Inflammatory macrophage (primary cell): ENCODE data around the gene SLC22A5.
"Not testable (repeated sequence)": the region's sequence is repeated elsewhere in the genome, so short reads cannot be mapped to it uniquely, and the experiment has no call there.

ENCODE experiments used
- DNase-seq, 2 donors: peaks; one replicate each; pipeline ENCODE4 v3.0.0-alpha.2; 2020 to 2022

The SLC22A5 gene

DNA sequence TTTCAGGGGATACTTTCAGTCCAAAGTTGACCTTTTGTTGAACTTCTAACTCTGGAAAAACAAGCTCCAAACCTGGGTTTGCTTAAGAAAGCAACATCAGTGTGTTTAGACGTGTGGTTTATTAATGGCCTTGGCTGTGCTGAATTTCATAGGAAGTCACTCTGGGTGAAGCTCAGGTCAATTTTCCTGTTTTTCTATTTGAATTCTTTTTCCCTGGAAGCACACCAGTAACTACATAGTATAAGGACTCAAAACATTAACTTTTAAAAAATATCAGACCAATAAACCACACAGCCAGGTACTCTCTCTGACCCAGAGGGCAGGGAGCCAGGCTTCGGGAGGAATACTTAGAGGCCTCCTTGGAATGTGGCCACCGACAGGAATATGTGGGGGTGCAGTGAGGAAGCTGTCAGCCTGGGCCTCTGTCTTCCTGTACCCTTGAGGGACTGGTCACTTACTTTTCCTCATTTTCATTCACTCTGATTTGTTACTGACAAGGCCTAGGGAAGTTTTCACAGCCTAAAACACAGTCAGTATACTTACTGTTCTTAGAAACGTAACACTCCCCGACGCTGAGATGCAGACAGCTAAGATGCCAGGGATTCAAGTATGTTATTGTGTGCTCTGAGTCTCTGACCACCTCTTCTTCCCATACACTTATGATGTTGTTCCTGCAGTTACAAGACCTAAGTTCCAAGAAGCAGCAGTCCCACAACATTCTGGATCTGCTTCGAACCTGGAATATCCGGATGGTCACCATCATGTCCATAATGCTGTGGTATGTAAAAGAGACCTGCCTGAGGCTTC is 18.9 kb downstream of the SLC22A5 start:
- peak in 1 of 2 donors; percentile 23 for DNase-seq

DNA sequence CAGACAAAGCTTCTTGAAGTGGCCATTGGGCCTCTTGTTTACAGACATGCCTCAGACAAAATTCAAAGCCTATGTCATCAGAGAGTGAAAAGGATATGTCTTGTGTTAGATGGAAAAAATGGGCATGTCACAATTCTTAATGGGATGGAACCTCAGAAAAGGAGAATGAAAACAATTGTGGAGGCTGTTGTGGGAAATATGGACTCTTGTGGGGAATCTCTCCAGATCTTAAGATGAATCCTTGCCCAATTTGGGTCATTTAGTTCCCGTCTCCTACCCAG is 19.5 kb downstream of the SLC22A5 start:
- DNase-seq = no peak

DNA sequence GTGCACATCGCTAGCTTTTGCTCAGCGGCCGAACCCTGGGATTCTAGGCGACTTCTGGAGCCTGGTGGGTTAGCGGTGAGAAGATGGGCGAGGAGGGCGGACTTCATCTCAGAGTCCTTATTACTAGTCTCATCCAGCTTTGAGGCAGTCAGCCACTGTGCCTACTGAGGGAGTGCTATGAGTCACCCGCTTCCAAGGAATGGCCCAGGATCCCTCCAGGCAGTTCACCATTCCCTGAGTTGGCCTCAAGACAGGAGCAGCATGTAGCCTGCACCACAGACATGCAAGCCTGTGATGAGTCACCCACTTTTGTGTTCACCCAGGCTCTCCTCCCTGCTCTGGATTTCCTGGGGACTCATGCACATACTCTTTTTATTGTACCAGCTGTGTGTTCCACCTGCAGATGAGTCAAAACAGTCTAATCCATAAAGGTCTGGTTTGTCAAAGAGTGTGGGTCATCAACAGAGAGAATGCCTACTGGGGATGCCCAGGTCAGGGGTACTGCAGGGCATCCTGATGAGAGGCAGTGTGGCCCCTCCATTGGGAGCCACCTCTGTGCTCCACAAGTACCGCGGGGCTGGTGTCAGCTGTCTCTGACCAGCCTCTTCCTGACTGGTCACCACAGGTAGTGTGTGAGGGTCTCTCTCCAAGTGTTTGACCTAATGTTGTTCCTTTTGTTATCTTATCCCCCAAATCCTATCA is 20.2 kb downstream of the SLC22A5 start:
- no peak for DNase-seq

DNA sequence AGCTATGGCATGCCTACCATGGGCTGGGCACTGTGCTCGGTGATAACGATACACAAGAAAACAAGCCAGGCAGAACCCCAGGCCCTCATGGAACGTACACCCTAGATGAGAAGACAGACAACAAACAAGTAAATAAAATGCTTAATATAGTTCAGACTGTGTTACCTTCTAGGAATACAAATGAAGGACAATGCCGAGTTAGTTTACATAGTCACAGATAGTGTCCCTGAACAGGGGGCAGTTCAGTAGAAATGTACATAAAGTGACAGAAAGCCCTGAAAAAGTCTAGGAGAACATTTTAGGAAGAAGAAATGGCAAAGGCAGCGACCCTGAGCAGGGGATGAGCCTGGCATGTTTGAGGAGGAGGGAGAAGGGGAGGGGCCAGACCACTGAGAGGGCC is 21.7 kb downstream of the SLC22A5 start:
- DNase-seq = no peak

DNA sequence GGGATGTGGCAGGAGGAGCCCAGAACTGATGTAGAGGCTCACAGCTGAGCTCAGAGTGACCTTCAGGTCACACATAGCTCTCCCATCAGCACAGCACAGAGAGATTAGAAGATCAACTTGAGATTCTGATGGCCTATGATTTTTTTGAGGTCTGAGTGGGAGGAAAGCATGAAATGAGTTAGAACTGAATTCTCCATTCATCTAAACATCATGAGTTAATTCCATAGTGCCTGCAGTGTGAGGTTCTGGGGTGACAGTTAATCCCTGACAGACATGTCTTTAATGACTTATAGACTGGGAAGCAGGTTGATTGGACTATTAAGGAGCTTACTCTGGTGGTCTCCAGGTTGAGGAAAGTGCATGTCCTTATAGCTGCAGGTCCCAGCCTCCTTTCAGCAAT is 22.4 kb downstream of the SLC22A5 start:
- DNase-seq = no peak

DNA sequence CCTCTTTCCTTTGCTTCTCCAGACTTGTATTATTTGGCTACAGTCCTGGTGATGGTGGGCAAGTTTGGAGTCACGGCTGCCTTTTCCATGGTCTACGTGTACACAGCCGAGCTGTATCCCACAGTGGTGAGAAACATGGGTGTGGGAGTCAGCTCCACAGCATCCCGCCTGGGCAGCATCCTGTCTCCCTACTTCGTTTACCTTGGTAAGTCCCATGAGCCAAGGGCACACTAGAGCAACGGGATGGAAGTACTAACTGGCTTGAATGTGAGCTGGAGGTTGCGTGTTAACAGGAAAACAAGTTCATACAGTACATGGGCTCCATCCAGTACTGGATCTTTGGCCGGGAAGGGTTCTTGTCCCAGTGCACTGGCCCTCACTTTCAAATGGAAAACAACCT is 22.9 kb downstream of the SLC22A5 start:
- no peak for DNase-seq

DNA sequence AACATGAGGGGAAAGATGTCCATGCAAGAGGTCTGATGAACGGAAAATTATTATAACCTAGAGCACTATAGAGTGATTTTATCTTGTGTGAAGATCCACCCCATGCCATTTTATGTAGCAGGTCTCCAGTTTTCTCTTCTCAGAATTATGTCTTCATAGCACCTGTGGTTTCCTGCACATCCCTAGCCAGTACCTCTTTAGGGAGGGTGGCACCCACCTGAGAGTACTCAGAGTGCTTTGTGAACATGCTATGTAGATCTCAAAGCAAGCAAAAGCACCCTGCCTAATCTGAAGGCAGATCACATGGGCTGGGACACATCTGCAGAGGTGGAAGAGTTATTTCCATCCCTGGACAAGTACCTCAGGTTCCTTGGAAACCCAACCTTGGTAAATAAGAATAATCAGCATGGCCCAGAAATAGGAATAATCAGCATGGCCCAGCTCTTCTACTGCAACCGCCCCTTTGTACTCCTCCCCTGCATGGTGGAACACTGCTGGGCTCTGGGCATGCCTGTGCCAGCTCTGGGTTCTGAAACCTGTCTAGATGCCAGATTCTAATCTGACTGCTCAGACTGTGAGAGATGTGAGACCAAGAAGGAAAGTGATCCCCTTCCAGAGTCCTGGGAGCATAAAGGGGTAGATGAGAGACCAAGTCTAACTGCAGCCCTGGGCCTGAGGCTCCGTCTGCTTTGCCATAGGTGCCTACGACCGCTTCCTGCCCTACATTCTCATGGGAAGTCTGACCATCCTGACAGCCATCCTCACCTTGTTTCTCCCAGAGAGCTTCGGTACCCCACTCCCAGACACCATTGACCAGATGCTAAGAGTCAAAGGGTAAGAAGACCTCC is 23.7 kb downstream of the SLC22A5 start:
- DNase-seq = no peak

DNA sequence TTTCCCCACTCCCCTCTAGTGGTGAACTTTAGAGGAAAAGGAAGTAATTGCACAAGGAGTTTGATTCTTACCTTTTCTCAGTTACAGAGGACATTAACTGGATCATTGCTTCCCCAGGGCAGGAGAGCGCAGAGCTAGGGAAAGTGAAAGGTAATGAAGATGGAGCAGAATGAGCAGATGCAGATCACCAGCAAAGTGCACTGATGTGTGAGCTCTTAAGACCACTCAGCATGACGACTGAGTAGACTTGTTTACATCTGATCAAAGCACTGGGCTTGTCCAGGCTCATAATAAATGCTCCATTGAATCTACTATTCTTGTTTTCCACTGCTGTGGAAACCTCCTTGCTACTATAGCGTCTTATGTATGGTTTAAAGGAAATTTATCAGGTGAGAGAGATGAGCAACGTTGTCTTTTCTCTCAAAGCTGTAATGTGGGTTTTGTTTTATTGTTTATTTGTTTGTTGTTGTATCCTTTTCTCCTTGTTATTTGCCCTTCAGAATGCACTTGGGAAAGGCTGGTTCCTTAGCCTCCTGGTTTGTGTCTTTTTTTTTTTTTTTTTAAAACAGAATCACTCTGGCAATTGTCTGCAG is 25.3 kb downstream of the SLC22A5 start:
- no peak for DNase-seq

DNA sequence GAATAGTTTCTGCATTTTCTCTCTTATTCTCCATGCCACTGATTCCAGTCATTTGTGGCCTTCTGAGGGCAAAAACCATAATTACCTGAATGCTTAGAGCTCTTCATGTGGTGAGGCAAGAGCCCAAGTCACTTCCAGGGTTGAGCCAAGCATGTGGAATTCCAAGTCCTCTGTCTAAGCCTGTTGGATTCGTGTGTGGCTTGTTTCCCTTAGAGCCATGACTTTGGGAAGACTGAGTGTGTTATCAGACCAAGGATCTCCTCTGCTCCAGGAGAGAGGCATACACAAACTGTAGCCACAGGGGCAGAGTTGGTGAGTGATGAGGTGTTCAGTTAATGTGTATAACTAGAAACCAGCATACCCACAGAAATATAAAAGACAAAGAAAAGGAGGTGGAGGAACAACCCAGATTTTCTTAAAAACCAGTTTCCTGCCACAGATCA is 27.1 kb downstream of the SLC22A5 start:
- no peak for DNase-seq

DNA sequence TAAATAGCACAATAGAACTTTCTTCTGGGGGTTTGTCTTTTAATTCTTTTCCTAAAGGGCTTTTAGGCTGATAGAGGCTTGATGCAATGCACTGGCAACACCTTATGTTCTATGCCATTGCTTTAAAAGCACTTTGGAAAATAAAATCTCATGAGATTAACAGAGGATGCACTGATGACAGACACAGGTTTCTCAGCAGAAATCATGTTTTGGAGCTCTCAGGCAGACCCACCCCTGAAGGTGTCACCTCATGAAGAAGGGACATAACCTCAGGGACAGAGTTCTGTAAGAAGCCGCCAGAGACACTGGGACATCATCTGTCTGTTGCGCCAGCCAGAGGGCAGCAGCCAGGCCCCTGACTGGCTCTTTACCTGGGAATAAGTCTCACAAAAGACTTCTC is 27.7 kb downstream of the SLC22A5 start:
- DNase-seq = no peak

DNA sequence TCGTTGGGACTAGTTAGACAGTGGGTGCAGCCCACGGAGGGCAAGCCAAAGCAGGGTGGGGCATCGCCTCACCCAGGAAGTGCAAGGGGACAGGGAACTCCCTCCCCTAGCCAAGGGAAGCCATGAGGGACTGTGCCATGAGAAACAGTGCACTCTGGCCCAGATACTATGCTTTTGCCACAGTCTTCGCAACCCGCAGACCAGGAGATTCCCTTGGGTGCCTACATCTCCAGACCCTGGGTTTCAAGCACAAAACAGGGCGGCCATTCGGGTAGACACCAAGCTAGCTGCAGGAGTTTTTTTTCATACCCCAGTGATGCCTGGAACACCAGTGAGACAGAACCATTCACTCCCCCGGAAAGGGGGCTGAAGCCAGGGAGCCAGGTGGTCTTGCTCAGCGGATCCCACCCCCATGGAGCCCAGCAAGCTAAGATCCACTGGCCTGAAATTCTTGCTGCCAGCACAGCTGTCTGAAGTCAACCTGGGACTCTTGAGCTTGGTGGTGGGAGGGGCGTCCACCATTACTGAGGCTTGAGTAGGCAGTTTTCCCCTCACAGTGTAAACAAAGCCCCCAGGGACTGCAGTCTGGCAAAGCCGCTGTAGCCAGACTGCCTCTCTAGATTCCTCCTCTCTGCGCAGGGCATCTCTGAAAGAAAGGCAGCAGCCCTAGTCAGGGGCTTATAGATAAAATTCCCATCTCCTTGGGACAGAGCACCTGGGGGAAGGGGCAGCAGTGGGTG is 28.6 kb downstream of the SLC22A5 start:
- DNase-seq = not testable (repeated sequence)

DNA sequence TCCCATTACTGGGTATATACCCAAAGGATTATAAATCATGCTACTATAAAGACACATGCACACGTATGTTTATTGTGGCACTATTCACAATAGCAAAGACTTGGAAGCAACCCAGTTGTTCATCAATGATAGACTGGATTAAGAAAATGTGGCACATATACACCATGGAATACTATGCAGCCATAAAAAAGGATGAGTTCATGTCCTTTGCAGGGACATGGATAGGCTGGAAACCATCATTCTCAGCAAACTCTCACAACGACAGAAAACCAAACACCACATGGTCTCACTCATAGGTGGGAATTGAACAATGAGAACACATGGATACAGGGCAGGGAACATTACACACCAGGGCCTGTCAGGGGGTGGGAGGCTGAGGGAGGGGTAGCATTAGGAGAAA is 34.5 kb downstream of the SLC22A5 start:
- not testable (repeated sequence) for DNase-seq

DNA sequence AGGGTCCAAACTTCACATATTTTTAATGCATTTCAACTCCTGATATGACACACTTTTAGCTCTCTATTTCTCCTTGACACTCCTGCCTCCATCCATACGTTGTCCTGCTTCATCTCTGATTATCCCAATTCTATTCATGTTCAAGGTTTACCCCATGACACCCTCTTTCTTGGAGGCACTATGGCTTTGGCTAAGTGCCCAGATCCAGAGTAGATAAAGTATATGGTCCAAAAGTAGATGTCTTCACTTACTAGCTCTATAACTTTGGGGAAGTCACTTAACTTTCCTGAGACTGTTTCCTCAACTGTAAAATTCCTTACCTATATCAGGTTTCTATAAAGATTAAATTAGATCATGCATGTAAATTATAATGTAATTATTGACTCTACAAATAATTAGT is 36.1 kb downstream of the SLC22A5 start:
- DNase-seq = peak in 1 of 2 donors; percentile 22

DNA sequence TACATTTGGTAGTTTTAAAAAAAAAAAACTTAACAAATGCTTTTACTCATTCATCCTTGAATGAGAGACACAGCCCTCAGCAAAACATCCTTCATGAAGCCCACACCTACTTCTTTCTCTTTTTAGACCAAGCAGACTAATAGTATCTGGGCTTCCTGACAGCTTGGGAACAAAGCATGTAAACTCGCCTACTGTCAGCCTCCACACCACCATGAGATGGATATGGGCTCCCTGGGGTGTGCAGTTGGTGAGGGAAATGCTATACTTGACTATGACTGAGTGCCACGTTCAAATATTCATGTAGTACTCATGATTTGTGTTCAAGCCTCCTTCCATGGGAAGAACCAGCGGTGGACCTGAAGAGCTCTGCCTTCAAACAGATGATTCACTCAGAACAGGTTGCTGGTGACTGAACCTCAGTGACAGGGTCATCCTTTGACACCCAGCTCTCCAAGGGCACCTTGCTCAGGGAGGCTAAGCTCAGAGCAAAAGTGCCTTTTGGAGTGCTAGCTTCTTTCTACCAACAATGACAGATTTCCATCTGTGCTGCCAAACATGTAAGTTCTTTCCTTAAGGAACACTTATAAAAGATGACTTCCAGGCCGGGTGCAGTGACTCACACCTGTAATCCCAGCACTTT is 36.8 kb downstream of the SLC22A5 start:
- DNase-seq = no peak

DNA sequence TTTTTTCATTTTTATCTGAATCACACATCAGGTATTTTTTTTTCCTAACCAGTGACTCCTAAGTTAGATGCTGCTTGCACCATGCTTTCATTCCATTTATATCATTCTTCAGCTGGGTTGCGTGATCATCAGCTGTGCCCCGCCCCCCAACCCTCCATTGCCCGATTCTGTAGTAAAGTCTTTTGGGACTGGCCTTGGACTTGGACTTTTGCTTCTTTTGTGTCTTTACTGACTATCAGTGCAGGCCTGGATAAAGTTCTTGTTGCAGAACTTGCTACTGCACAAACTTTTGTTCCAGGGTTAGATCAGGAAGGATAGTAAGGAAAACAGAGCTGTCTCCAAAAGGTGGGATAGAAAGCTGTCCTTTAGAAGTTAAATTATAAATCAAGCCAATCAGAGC is 38.5 kb downstream of the SLC22A5 start:
- no peak for DNase-seq

DNA sequence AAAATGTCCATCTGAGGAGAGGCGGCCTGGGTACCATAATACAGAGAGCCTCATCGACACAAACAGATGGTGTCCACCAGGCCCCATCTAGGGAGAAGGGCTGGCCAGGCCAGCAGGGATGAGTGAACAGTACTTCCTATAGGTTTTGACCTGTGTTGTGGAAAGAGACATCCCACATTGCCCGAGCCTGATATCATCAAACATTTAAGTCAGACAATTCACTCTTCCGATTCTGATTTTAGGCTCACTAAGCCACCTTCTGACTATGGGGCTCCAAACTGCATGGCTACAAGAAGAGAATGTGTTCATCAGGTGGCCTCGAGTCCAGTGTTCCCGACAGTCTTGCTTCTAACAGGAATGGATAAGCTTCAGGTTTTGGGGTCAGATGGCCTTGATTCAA is 38.9 kb downstream of the SLC22A5 start:
- no peak for DNase-seq

DNA sequence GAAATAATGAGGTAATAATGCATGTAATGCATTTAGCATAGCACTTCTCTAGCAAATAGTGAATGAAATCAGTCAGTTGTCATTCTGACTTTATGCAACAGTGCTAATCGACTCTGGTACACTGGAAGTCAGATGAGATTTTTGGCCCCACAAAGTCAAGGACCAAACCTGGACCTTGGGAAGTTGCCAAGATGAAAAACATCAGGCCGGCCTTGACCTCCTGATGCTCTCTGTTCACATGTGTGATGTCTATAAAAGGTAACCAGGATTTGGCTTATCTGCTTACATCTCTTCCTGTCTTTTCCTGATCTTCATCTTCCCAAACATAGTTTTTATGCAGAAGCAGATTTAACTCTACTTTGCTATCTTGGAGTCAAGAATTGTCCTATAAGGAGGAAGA is 39.5 kb downstream of the SLC22A5 start:
- no peak for DNase-seq

DNA sequence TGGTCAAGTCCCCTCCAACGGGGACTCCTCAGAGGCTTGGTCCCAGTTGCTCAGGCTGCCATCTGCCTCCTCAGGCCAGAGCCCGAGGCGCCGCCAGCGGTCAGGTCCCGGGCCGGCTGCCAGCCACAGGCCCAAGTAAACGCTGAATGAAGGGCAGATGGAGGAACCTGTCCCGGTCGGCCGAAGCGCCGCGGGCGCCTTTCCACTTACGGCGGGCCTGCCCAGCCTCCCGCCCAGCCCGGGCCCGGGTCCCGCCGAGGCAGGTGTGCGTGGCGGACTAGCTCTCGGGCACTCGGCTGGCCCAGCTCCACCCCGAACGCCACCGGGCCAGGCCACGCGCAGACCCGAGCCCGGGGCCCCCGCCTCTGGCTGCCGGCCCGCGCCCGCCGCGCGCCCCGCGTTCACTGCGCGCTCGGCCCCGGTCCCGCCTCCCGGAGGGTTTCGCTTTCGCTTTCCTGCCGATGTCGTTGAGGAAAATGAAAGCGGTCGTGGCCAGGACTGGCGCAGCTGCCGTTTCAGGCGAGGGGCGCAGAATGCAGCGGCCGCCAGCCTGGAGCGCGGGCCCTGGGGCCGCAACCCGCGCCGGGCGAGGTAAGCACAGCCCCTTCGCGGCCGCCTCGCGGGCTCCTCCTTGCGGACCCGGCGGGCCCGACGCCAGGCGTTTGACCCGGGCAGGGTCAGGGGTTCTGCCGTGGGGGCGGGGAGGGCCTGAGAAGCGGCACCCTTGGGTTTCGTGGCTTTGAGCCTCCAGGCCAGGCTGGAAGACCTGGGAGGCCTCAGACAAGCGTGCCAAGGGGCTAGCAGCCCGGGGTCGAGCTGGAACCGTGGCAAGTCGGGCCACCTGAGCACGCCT is 41.2 kb downstream of the SLC22A5 start:
- peak; percentile 71 to 82 for DNase-seq

DNA sequence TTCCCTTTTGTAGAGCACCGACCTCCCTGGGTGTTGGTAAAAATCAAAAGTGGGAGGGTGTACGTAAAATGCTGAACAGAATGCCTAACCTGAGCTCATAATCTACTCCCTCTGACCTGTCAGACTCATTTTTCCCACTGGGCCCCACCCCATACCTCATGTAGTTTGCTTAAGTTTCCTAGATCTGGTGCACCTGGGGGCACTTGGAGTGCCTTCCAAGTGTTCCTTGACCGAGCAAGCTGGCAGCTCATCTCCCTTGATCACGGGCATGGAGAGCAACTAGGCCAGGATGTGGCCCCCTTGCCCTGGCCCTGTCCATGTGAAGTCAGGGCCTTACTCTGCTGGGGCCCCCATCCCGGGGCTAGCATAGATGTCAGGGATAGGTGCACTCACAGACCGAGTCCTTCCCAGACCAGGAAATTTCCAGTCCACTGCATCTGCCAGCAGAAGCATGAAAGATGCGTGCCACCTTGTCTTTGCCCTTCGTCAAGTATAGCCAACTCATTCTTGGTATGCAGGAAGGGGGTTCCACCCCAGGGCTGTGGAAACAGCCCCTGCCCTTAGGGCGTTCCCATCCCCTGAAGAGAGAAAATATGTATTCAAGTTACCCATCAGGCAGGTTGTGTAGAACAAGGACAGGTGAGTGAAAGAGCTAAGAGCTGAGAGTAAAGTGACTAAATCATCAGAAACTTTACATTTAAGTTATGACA is 41.9 kb downstream of the SLC22A5 start:
- no peak for DNase-seq

DNA sequence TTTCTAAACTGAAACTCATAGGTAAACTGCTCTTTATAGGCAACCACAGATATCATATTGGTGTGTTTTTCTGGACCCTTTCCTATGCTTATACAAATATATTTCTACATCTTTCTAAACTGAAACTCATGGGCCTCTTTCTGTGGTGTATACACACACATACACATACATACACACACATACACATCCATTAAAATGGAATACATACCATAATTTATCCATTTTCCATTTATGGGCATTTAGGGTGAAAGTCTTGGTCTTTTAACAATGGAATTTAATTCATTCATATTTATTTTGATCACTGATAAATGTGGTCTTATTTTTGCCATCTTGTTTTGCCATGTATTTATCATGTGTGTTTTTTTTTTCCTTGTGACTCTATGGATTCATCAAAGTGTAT is 44.1 kb downstream of the SLC22A5 start:
- DNase-seq = no peak
